GM23248 (cell line): ENCODE results near the gene OR2A14.

Source experiments
- EZH2 ChIP-seq: fragments of 200-600 bp; sonication (generic); IDR thresholded peaks from 2 replicates; pipeline ENCODE4 v1.6.1; 2018; ENCODE audit warnings: antibody characterized with exemption, mild to moderate bottlenecking; ENCODE audit not compliant: insufficient read depth, poor library complexity, severe bottlenecking
- EZH2phosphoT487 ChIP-seq: fragments of 200-600 bp; sonication (generic); IDR thresholded peaks from 2 replicates; pipeline ENCODE4 v1.6.1; 2018; ENCODE audit warnings: antibody characterized with exemption, moderate library complexity, mild to moderate bottlenecking, low read depth; ENCODE audit not compliant: insufficient read depth

GRCh38 chr7:144087230-144087629 lies 35.7 kb upstream of the OR2A14 start:
- no peak for TF ChIP-seq EZH2phosphoT487
- no peak for TF ChIP-seq EZH2
